ENCODE measurements around the gene P2RY6. TPM values are rescaled to one million over a fixed set of nuclear protein-coding genes. Genes with fewer than 3 reads are reported as not detected.
A peak's percentile ranks its signal among the peaks of the same experiment; 100 is the strongest.

Gene P2RY6
- total and polyA plus RNA-seq, 2 of the 4 experiments (the other 2 are of a cell fraction), result 0.44 TPM; not detected in 1

- H3K4ac ChIP-seq (ENCODE audit: low read depth, low read length), result no peak overlapping the region
- no peak overlapping the region for H3K56ac ChIP-seq (ENCODE audit: extremely low read depth, insufficient read depth, low read length)
- 0 out of 2 replicates have a peak, but pooled peaks cover 3% of the 10 kb centered on the region for H3K27me3 ChIP-seq (ENCODE audit: control insufficient read depth, insufficient read depth, low read length)
- POLR2A ChIA-PET (ENCODE audit: unreplicated experiment), result no interaction called here
- CTCF ChIA-PET, result no interaction called here
- no peak overlapping the region for H2AK9ac ChIP-seq (replicated peaks; ENCODE audit: low read depth, low read length, poor library complexity)
- H3K4me1 ChIP-seq (ENCODE audit: control insufficient read depth, insufficient read depth, low read length), result no peaks in the 10 kb centered on the region; the same call in 1 of the 2 replicates
- H3K14ac ChIP-seq (replicated peaks; ENCODE audit: low read depth, low read length), result no peak overlapping the region
- no peak overlapping the region for H2BK15ac ChIP-seq (ENCODE audit: low read depth, low read length)
- no peaks in the 10 kb centered on the region for H4K20me1 ChIP-seq (ENCODE audit: insufficient read depth, low read length)
- no peaks in the 10 kb centered on the region; the same call in 1 of the 2 replicates for H3K9me1 ChIP-seq (ENCODE audit: insufficient read depth, low read length)
- H2BK20ac ChIP-seq (ENCODE audit: low read depth, low read length), result no peak overlapping the region
- BruUV-seq (replicated peaks), result no TSS peak
- H3K79me1 ChIP-seq (ENCODE audit: low read depth in 1 of 2, low read length in 2 of 2), result no peaks in the 10 kb centered on the region
- H4K8ac ChIP-seq (ENCODE audit: low read depth in 2 of 2, low read length in 2 of 2), result no peak overlapping the region
- H3K18ac ChIP-seq (ENCODE audit: low read depth, low read length), result no peak overlapping the region
- H4K91ac ChIP-seq (ENCODE audit: insufficient read depth, low read depth, low read length), result no peak overlapping the region
- H3K9ac ChIP-seq (ENCODE audit: low read depth, low read length), result no peak overlapping the region
- DNase-seq, result peak; percentile 22
- H2BK120ac ChIP-seq (ENCODE audit: low read depth, low read length), result no peak overlapping the region
- no peak overlapping the region for H2BK5ac ChIP-seq (ENCODE audit: low read depth, low read length, poor library complexity, severe bottlenecking)
- no peak overlapping the region for H3K4me2 ChIP-seq (ENCODE audit: low read depth, low read length)
- H2AFZ ChIP-seq (replicated peaks; ENCODE audit: low read length, poor library complexity), result peak overlapping the region; percentile 63
- H3K27ac ChIP-seq (ENCODE audit: insufficient read depth, low read length), result no peak overlapping the region
- H3K23ac ChIP-seq (ENCODE audit: low read depth, low read length), result no peak overlapping the region
- no peak overlapping the region for H2AK5ac ChIP-seq (ENCODE audit: low read depth, low read length)
- no CpG with 5 or more reads among the region's 5 CpGs for WGBS, 2 experiments (ENCODE audit: extremely low coverage in 2 of 2, insufficient read length in 1 of 2)
- intact Hi-C loops (cut with micrococcal nuclease), result no loop called here
- no peak for TF ChIP-seq POLR2A (IDR thresholded peaks at IDR 0.05; ENCODE audit: low read depth, low read length)
- TF ChIP-seq SMC3 (IDR thresholded peaks at IDR 0.05; ENCODE audit: low read depth, low read length), result no peak
- no peak for TF ChIP-seq CHD1 (IDR thresholded peaks at IDR 0.05; ENCODE audit: low read depth, low read length)
- TF ChIP-seq MXI1 (IDR thresholded peaks at IDR 0.05; ENCODE audit: borderline replicate concordance, low read depth, low read length), result no peak
- no peak for TF ChIP-seq FOS (IDR thresholded peaks at IDR 0.05; ENCODE audit: low read depth, low read length)
- TF ChIP-seq, protein P1, sequence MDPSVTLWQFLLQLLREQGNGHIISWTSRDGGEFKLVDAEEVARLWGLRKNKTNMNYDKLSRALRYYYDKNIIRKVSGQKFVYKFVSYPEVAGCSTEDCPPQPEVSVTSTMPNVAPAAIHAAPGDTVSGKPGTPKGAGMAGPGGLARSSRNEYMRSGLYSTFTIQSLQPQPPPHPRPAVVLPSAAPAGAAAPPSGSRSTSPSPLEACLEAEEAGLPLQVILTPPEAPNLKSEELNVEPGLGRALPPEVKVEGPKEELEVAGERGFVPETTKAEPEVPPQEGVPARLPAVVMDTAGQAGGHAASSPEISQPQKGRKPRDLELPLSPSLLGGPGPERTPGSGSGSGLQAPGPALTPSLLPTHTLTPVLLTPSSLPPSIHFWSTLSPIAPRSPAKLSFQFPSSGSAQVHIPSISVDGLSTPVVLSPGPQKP (IDR thresholded peaks at IDR 0.05; ENCODE audit: borderline replicate concordance, low read depth, low read length), result no peak
- TF ChIP-seq MAZ (IDR thresholded peaks at IDR 0.05; ENCODE audit: borderline replicate concordance, low read depth, low read length), result no peak
- TF ChIP-seq NFE2L2 (IDR thresholded peaks at IDR 0.05; ENCODE audit: low read depth, low read length), result no peak
- no peak for TF ChIP-seq RCOR1 (IDR thresholded peaks at IDR 0.05; ENCODE audit: insufficient replicate concordance, low read length)
- TF ChIP-seq CEBPB (IDR thresholded peaks at IDR 0.05; ENCODE audit: low read depth, low read length), result no peak
- TF ChIP-seq, protein P2, sequence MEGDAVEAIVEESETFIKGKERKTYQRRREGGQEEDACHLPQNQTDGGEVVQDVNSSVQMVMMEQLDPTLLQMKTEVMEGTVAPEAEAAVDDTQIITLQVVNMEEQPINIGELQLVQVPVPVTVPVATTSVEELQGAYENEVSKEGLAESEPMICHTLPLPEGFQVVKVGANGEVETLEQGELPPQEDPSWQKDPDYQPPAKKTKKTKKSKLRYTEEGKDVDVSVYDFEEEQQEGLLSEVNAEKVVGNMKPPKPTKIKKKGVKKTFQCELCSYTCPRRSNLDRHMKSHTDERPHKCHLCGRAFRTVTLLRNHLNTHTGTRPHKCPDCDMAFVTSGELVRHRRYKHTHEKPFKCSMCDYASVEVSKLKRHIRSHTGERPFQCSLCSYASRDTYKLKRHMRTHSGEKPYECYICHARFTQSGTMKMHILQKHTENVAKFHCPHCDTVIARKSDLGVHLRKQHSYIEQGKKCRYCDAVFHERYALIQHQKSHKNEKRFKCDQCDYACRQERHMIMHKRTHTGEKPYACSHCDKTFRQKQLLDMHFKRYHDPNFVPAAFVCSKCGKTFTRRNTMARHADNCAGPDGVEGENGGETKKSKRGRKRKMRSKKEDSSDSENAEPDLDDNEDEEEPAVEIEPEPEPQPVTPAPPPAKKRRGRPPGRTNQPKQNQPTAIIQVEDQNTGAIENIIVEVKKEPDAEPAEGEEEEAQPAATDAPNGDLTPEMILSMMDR (conservative IDR thresholded peaks at IDR 0.05; ENCODE audit: low read depth, low read length), result no peak
- no peak for TF ChIP-seq RFX5 (IDR thresholded peaks at IDR 0.05; ENCODE audit: low read depth, low read length)
- no peak for TF ChIP-seq BHLHE40 (IDR thresholded peaks at IDR 0.05; ENCODE audit: low read depth, low read length)
- TF ChIP-seq RAD21 (IDR thresholded peaks at IDR 0.05; ENCODE audit: low read length), result no peak
- TF ChIP-seq MAFK (IDR thresholded peaks at IDR 0.05; ENCODE audit: low read depth, low read length), result no peak
- TF ChIP-seq, protein P3, sequence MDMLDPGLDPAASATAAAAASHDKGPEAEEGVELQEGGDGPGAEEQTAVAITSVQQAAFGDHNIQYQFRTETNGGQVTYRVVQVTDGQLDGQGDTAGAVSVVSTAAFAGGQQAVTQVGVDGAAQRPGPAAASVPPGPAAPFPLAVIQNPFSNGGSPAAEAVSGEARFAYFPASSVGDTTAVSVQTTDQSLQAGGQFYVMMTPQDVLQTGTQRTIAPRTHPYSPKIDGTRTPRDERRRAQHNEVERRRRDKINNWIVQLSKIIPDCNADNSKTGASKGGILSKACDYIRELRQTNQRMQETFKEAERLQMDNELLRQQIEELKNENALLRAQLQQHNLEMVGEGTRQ (IDR thresholded peaks at IDR 0.05; ENCODE audit: low read depth, low read length), result no peak
- H4K5ac ChIP-seq (ENCODE audit: low read depth, low read length), result no peak overlapping the region
- H3K9me3 ChIP-seq (ENCODE audit: control insufficient read depth, insufficient read depth, low read length), result no peaks in the 10 kb centered on the region
- no peak overlapping the region for H3K4me3 ChIP-seq (ENCODE audit: insufficient read depth, low read depth, low read length)
- no peaks in the 10 kb centered on the region for H3K36me3 ChIP-seq (ENCODE audit: control insufficient read depth, insufficient read depth, low read length)
- no peak for ATAC-seq (ENCODE audit: low read depth)
- dilution Hi-C loops (cut with HindIII; ENCODE audit: low sequenced_read_pairs, unreplicated experiment), result no loop called here
- in situ Hi-C loops (cut with MboI; ENCODE audit: low sequenced_read_pairs), result no loop called here
Observed at GRCh38 chr11:73249304-73249703, 22.8 kb upstream of the P2RY6 start.

All from IMR-90 (cell line).